ENCODE data around the gene IFT52.
A peak's percentile ranks its signal among the peaks of the same experiment; 100 is the strongest.

IFT52 gene, protein sequence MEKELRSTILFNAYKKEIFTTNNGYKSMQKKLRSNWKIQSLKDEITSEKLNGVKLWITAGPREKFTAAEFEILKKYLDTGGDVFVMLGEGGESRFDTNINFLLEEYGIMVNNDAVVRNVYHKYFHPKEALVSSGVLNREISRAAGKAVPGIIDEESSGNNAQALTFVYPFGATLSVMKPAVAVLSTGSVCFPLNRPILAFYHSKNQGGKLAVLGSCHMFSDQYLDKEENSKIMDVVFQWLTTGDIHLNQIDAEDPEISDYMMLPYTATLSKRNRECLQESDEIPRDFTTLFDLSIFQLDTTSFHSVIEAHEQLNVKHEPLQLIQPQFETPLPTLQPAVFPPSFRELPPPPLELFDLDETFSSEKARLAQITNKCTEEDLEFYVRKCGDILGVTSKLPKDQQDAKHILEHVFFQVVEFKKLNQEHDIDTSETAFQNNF

DNA sequence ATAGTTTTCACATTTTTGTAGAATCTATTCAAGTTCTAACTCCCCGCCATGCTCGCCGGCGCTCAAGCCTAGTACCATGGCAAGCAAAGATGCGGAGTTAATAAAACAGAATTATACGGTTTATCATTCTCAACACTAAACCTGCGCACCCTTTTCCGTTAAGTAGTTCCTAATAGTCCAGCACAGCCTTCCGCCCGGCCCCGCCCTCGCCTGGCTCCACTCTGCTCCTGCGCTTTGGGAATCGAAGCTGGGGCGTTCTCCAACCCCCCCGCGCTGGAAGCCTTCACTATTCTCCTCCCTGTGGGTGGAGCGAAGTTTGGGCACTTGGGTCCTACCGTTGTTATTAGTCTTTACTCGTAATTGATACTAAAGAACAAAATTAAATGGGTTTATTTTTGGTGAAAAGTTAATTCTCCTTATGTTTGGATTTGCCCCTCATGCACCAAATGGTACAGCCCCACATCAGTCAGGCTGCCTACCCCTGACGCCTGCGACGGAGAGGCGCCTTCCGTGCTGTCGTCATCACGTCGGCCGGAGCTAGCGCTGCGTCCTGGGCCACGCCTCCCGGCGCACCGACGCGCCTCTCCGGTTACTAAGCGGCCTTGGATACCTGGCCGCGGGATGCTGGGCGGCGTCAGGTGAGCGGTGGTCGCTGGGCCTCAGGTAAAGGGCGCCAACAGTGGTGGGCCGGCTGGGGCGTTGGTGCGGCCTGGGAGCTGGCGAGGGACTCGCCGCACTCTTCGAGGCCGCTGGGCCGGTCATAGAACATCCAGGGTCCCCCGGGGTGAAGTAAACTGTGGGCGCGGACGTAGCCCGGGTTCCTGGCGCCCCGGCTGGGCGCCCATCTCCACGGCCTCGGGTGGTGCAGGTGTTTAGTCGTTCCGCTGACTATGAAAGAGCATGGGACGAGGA lies at the start of gene IFT52:
IFT52 (plus strand) TSS at position 546 of the 912 bp plus-strand sequence. CDS start 3,762 bp downstream, outside the sequence.
- peak; percentile 84 for DNase-seq

DNA sequence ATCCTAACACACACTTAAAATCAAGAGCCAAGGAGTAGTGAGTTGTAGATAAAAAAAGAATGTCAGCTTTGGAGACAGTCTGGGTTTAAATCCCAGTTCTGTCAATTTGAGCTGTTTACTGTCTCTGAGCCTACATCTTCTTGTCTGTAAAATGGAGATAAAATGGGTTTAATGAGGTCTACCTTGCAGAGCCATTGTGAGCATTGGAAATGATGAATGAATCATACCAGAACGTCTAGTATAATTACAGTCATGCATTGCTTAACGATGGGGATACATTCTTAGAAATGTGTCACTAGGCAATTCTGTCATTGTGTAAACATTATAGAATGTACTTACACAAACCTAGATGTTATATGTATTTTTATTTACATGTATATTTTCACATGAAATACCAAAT lies 49.5 kb upstream of the IFT52 start:
- DNase-seq: no peak

DNA sequence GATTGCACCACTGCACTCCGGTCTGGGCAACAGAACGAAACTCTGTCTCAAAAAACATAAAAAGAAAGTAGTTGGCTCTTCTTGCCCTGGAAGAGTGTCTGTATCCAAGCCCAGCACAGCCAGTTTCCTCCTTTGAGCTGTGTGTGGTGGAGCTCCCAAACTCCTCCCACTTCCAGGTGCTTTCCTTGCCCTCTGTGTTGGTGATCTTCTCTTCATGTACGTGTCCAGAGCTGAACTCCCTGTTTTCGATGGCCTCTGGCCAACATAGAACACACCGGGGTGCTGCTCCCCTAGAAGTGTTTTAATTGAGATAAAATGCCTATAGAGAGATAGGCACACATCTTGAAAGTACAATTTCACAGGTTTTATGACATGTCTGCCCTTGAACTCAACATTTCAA lies 48.6 kb upstream of the IFT52 start:
- no peak for DNase-seq

DNA sequence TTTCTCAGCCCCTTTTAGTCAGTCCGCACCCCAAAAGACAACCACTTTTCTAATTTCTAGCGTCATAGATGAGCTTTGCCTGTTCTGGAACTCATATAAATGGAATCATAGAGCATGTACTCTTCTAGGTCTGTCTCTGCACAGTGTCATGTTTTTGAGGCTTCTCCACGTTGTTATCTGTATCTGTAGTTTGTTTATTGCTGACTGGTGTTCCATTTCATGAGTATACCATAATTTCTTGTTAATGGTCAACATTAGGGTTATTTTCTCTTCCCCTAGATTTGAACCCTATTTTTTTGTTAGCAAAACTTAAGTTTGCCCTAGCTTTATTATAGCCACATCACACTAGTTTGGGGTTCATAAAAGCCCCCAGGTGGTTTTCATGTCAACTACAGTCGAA lies 48.1 kb upstream of the IFT52 start:
- no peak for DNase-seq

DNA sequence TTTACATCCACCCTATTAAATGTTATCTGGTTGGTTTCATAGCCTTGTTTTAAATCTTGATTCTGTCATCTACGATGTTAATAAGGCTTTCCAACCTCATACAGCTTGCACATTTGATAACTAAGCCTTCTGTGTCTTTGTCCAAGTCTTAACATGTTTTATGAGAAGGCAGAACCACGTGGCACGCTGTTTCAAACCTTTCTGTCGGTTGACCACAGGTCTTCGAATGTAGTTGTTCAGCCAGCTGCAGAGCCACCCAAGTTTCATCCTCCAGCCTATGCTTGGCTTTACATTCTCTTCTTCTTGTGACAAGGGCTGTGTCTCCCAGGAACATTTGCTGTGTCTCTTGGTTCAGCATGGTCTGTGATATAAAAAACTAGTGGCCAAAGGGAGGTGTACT lies 47.6 kb upstream of the IFT52 start:
- no peak for DNase-seq

DNA sequence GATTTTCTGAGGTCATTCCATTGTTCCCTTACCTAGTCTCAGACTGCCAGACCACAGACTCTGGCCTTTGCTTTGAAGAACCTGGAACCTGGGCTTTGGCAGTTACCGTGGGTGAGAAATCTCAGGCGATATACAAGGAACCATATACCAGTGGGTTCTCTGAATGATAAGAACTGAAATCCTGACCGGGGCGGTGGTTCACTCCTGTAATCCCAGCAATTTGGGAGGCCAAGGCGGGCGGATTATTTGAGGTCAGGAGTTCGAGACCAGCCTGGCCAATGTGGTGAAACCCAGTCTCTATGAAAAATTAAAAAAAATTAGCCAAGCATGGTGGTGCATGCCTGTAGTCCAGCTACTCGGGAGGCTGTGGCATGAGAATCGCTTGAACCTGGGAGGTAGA lies 46.2 kb upstream of the IFT52 start:
- no peak for DNase-seq

DNA sequence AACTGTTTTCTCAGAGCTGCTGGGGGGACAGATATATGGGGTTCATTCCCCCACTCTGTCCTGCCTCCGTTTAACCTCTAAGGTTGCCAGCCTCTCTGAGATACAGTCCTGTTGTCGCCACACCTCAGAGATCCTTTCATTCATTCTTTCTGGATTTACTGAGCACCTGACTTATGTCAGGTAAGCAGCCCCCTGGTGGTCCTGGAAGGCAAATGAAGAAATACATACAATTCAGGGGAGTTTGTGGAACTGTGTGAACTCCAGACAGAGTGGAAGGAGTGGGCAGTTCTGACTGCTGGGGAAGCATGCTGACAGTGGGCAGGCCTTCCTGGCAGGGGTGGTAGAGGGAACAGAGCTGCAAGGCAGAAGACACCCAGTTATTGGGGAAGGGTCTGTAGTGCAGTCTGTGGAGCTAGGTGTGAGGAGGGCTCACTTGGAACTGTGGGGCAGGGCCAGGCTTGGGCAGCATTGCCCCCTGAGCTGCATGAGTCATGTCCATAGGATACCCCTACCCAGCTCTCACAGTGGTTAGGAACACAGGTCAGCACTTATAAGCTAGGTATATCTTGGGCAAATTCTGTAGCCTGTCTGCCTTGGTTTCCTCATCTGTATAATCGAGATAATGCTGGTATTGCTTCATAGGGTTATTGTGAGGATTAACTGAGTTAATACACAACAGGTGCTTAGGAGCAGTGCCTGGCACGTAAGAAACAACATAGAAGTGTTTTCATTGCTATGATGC lies 44.7 kb upstream of the IFT52 start:
- no peak for DNase-seq

DNA sequence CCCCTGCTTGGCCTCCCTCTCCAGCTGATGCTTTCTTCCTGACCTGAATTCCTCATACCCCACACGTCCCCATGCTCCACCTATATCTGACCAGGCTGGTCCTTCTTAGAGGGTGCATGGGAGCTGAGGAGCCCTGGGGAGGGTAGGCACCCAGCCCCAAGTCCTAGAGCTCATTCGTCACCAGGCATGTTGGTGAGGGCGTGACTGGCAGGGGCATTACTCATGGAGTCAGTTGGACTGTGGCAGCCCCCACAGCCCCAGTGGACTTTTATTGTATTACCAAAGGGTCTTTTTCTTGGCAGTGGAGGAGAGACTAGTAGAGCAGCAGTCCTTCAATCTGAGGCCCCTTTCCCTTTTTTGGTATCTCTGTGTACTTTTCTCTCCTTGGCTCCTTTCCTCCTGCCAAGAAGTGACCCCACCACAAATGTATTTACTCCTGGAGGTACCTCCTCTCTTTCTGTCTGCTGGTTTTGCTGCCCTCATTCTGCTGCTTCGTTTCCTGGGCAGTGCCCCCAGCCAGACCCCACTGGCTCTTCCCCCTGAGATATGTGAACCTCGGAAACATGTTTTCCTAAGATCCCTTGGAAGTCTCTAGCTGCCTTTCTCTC lies 42.4 kb upstream of the IFT52 start:
- DNase-seq: no peak

DNA sequence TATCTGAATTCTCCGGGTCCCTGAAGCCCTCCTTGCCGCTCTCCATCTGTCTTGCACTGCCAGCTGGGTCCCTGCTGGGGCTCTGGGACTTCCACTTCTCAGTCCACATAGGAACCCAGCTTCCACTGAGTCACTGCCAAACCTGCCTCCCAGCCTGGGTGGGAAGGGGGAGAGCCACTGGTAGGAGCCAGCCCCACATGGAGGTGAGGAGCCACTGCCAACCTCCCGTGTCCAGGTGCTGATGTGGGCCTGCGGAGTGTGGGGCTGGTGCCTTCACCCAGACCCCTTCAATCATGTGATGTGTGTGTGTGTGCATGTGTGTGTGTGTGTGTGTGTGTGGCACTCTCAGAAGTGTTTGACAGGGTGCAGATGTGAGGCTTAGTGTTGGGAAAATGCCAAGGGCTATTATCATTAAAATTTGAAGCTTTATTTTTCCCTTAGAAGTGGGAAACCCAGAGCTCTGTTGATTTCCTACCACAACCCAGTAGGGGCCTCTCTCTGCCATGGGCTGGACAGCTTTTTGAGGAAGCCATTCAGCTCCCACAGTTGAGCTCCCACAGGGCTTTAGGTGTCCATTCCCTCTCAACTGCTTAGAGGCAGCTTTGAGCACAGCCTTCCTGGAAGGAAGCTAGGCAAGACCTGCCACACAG lies 41.2 kb upstream of the IFT52 start:
- no peak for DNase-seq

DNA sequence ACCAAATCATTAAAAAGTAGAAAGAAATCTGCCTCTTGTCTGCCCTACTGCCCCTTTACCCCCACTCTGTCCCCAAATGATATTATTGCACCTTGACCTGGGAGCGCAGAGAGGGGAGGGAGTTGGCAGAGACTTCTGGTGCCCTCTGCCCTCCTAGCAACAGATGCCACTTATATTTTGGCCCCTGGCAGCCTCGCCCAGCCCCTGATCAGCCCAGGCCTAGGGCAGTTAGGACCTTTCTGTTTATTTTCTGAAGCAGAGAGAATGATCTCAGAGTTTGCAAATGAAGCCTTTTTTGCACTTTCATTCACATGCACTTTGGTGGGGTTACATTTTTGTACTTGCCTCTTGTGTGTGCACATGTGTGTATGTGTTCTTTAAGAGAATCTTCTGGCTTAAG lies 40.3 kb upstream of the IFT52 start:
- no peak for DNase-seq

DNA sequence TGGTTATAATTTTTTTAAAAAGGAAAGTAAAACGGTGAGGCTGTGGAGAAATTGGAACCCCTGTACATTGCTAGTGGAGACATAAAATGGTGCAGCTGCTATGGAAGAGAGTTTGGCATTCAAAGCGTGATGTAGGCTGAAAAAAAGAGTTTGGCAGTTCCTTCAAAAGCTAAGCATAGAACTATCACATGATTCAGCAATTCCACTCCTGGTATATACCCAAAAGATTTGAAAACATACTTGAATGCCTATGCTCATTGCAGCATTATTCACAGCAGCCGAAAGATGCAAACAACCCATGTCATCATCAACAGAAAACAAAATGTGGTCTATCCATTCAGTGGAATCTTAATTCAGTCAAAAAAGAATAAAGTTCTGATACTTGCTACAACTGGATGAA lies 36.4 kb upstream of the IFT52 start:
- DNase-seq: no peak

DNA sequence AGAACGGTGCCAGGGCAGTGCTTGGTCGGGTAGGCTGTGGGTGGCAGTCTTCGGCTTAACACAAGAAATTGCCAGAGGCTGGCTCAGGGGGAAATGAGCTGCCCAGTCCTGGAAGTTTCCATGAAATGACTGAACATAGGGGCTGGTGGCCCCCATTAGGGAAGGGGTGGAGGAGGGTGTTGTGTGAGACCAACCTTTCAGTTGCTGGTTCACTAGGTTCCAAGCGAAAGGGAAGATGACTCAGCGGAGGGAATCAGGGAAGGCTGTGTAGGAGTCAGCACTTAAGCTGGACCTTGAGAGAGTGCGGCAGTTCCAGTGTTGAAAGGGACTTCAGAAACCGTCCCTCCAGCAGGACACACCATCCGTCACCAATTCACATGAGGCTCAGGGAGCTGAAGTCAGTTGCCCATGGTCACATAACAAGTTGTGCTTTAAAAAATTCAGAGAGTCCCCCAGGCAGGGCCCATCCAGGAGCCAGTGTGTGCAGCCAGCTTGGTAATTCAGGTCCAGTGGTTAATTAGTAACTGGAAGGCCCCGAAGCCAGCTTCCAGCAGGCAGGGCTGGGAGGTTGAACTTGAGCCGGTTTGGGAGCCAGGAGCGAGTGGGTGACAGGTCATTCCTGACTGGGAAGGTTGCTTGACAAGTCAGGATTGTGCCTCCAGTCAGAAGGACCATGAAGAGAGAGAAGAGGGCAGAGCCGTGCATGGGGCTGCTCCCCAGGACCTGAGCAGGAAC lies 32.2 kb upstream of the IFT52 start, which contains the start of gene SGK2:
SGK2 (plus strand) TSS at position 616 of the 735 bp plus-strand sequence. CDS start 7,469 bp downstream, outside the sequence.
- no peak for DNase-seq

DNA sequence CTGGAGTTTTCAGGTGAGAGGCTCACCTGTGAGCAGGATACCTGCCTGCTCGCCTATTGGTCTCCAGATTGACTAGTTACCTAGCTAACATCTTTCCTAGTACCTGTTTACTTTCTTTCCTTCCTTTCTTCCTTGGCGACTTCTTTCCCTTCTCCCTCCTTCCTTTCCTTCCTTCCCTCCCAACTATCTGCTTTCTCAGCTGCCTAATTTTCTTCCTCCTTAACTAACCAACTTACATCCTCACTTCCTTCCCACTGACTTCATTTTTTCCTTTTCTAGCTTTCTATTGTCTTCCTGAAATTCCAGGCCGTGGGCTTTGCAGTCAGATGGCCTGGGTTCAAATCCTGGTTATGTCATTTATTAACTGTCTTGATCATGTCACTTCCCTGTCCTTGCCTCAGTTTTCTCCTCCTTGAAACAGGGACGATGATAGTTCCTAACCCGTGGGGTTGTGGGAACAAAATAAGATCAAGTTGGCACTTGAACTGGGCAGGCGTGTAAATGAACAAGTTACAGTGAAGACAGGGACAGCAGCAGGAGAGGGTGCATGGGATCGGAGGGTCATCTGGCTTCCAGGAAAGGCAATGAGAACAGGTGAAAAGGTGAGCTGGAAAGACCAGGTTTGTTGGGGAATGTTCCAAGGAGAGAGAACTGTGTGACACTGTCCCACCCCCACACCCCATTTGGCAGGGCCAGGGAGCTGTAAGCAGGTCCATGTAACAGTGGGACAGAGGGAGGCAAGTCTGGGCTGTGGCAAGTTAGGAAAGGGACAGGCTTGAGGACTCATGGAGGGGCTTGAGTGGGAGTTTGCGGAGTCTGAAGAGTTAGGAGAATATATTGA lies 31.4 kb upstream of the IFT52 start:
- DNase-seq: no peak

DNA sequence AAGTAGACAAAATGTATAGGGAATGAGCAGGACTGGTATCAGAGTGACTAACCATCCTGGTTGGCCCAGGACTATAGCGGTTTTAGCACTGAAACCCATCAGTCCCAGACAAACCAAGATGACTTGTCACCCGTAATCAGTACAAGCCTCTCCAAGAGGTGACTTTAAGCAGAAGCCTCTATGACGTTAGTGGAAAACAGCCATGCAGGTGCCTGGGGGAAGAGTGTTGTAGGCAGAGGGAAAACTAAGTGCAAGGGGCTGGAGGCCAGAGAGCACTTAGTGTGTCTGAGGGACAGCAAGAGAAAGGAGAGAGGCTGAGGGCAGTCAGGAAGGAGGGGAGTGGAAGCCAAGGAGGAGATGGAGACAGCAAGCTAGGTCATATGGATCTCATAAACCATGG lies 29.8 kb upstream of the IFT52 start:
- DNase-seq: no peak

DNA sequence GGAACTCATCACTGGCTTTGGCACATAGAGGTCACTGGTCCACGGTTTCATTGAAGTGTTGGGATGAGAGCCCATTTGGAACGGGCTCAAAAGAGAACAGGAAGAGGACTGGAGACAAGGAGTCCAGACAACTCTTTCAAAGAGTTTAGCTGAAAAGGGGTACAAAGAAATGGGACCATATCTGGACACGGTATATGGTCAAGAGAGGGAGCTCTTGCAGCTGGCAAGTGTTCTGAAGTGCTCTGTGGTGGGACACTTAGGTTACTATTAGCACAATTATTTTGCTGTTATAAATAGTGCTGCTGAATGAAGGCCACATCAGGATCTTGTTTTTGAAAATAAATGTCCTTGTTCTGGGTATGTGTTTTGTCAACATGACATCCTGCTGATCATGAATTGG lies 27.3 kb upstream of the IFT52 start:
- DNase-seq: no peak

DNA sequence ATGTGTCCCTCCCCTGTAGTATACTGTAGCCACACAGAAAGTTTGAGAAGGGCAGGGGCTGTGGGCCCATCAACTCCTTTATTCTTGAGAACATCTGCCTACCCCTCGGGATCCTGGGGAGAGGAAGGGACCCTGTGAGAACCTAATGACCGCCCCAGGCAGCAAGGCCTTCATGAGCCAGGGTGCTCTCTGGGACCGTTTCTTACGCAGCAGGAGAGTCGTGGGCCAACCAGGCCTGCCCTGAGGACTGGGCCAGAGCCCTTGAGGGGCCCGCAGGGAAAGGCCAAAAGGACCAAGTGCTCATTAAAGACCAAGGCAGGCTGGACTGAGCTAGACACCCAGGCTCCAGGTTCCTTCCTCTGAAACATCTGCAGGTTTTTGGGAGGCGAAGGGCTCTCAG lies 26.7 kb upstream of the IFT52 start:
- DNase-seq: no peak

DNA sequence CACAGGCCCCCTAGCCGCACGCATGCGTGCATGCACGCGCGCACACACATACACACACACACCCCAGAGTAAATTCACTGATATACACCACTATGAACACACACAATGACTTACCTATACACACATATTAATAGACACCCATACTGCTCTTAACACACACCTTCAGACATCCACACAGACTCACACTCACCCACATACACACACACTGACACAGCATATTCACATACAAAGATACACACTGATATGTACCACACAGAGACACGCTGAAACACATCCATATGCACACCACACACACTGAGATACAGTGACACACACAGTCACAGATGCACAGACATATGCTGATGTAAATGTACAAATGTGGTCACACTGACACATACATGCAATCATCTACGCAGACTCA lies 26.3 kb upstream of the IFT52 start:
- no peak for DNase-seq

DNA sequence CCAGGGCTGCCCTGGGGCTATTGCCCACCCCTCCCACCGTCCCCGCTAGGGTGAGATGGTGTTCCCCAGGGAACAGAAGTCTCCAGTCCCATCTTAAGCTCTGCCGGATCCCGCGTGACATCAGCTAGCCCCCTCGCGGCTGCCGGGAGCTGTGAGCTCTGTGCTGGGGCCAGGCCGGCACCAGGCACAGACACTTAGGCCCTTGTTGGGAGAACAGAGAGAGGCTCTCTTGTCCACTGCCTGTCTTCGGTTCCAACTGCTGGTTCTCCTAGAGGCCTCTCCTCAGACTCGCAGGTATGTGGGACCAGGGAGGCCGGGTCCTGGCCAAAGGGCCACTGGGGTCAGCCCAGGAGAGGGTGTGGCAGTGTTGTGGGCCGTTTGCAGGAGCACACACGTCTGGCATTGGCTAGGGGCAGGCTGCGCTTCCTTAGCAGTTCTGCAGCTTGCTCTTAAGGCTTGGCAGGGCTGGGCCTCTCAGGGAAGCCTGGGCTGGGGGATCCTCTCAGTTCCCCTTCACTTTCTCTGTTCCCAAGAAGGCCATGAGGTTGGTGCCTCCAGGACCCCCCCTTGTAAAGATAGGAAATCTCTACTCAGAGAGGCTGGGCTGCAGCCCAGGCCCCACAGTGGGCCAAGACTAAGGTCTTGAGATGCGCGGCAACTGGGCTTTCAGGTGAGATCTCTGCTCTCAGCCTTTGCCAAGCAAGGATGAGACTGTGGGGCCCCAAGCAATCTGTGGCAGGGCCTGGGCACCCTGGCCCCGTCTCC lies 25.6 kb upstream of the IFT52 start:
- no peak for DNase-seq

DNA sequence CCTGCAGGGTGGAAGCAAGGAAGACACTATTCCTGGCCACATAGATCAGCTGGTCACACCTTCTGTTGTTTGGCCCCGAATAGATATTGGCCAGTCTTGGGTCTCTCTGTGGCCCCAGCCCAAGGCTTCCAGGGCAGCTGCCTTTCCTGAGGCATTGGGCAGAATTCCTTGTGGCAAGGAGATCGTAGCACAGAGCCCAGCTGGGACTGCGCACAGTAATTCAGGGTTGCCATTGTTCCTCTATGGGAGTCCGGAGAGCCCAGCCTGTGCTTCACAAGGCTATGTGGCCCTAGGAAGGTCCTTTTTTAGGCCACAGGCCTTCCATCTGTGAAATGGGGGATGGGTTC lies 25.0 kb upstream of the IFT52 start:
- DNase-seq: no peak

DNA sequence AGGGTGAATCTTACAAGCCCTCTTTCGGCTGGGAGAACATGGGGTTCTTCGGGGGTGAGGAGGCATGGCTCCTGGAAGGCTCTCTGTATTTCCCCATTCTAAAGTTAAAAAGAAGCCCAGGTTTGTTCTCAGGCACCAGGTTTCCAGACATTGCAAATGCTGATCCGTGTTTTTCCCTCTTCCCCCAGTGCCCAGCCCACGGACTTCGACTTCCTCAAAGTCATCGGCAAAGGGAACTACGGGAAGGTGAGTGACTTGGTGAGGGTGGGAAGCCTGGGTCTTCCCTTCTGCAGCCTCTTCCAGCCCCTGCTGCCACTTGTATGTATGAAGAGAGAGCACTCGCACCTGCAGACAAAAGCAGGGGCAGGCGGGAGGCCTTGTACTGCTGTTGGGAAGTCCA lies 23.3 kb upstream of the IFT52 start:
- no peak for DNase-seq

All from activated CD4-positive, alpha-beta T cell treated with anti-CD3 and anti-CD28 coated beads, Interleukin-2, amount 50 U/mL, for 4 hours (primary cell).